ENCODE results near the gene TSNAX. TPM values are rescaled to one million over a fixed set of nuclear protein-coding genes. Genes with fewer than 3 reads are reported as not detected.

The TSNAX gene
- total and polyA plus RNA-seq, 9 of the 15 experiments (the other 6 are each of a cell fraction or from before 2014, with no cell fraction given), result 33.8 to 102 (median 61.2) TPM

DNA sequence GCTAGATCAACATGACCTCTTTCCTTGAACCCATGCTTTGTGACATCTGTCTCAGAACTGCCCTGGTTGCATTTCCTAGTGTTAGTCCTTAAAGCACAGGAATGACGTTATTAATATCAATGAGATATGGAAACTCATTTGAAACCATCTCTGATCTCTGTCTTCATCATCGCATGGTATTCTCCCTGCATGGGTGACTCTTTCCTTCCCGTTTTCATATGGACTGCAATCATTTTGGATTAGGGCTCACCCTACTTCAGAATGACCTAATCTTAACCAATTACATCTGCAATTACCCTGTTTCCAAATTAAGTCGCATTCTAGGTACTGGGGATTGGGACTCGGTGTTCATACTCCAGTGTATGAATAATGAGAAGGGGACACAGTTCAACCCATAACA, 56.5 kb downstream of the TSNAX start (continued):
- TF ChIP-seq, protein P1, sequence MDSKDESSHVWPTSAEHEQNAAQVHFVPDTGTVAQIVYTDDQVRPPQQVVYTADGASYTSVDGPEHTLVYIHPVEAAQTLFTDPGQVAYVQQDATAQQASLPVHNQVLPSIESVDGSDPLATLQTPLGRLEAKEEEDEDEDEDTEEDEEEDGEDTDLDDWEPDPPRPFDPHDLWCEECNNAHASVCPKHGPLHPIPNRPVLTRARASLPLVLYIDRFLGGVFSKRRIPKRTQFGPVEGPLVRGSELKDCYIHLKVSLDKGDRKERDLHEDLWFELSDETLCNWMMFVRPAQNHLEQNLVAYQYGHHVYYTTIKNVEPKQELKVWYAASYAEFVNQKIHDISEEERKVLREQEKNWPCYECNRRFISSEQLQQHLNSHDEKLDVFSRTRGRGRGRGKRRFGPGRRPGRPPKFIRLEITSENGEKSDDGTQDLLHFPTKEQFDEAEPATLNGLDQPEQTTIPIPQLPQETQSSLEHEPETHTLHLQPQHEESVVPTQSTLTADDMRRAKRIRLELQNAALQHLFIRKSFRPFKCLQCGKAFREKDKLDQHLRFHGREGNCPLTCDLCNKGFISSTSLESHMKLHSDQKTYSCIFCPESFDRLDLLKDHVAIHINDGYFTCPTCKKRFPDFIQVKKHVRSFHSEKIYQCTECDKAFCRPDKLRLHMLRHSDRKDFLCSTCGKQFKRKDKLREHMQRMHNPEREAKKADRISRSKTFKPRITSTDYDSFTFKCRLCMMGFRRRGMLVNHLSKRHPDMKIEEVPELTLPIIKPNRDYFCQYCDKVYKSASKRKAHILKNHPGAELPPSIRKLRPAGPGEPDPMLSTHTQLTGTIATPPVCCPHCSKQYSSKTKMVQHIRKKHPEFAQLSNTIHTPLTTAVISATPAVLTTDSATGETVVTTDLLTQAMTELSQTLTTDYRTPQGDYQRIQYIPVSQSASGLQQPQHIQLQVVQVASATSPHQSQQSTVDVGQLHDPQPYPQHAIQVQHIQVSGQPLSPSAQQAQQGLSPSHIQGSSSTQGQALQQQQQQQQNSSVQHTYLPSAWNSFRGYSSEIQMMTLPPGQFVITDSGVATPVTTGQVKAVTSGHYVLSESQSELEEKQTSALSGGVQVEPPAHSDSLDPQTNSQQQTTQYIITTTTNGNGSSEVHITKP (IDR thresholded peaks at IDR 0.05; ENCODE audit: partially characterized antibody), result no peak

DNA sequence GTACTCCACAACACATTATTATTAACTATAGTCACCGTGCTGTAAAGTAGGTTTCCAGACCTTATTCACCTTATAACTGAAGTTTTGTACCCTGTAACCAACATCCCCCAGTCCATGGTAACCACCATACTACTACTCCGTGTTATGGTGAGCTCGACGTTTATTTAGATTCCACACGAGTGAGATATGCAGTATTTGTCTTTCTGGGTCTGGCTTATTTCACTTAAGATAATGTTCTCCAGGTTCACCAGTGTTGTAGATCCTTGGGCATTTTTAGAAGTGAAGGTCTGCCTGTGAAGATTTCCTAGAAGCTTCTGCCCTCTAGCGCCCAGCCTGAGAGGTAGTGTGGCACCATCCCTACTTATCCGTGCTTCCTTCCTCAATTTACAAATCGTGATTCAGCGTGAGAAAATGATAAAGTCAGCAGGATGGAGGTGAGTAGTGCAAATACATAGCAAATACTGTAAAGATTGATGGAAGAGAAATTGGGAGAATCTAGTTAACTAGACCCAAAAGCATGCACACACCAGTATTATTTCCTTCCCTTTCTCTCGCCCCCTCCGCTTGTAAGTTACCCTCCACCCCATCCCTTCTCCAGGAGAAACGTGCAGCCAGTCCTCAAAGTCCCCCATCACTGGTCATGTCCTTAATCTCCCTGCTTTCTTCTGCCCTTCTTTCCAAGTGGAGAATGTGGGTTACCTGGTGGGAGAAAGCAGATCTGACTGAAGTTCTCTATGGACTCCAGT, 62.2 kb downstream of the TSNAX start:
- FAIRE-seq, result peak; percentile 82
- in situ Hi-C loops (cut with MboI), result no loop called here
- POLR2A ChIA-PET, result interaction anchor here (0.7 kb wide), 2 partner anchors 10 to 11 kb away, joined by 3 to 4 read pairs; no protein-coding TSS in a partner anchor
- TF ChIP-seq SRSF3 (IDR thresholded peaks at IDR 0.05; ENCODE audit: insufficient read depth, low read length), result no peak
- 0 out of 2 replicates have a peak, but pooled peaks have one; percentile 30 for TF ChIP-seq ELF1 (tag; IDR thresholded peaks at IDR 0.05)
- 0 out of 2 replicates have a peak, but pooled peaks have one; percentile 41 for TF ChIP-seq CC2D1A (IDR thresholded peaks at IDR 0.05)
- no peak for TF ChIP-seq HDAC2 (IDR thresholded peaks at IDR 0.05)
- no peak for TF ChIP-seq XRCC4 (IDR thresholded peaks at IDR 0.05; ENCODE audit: extremely low read depth, insufficient read depth, insufficient read length)
- TF ChIP-seq ZNF316 (IDR thresholded peaks at IDR 0.05), result peak; percentile 12; the same call in 1 of the 2 replicates
- no peak for TF ChIP-seq TARDBP (IDR thresholded peaks at IDR 0.05)
- no peak for TF ChIP-seq PHF20 (IDR thresholded peaks at IDR 0.05; ENCODE audit: partially characterized antibody)
- TF ChIP-seq CTBP1 (IDR thresholded peaks at IDR 0.05; ENCODE audit: borderline replicate concordance), result peak; percentile 24; the same call in 1 of the 2 replicates
- no peak for TF ChIP-seq KAT8 (IDR thresholded peaks at IDR 0.05; ENCODE audit: low read depth)
- TF ChIP-seq BACH1 (tag; IDR thresholded peaks at IDR 0.05), result no peak
- no peak for TF ChIP-seq NCOR1 (IDR thresholded peaks at IDR 0.05)
- peak in 1 of 2 experiments; percentile 30; a peak in 1 of 4 replicates for TF ChIP-seq RCOR1 (IDR thresholded peaks at IDR 0.05; ENCODE audit: borderline replicate concordance in 1 of 2, low read depth in 2 of 2, low read length in 2 of 2)
- no peak for TF ChIP-seq CBX3 (IDR thresholded peaks at IDR 0.05; ENCODE audit: borderline replicate concordance in 1 of 2, low read length in 2 of 2)
- TF ChIP-seq, protein P2, sequence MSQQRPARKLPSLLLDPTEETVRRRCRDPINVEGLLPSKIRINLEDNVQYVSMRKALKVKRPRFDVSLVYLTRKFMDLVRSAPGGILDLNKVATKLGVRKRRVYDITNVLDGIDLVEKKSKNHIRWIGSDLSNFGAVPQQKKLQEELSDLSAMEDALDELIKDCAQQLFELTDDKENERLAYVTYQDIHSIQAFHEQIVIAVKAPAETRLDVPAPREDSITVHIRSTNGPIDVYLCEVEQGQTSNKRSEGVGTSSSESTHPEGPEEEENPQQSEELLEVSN (IDR thresholded peaks at IDR 0.05; ENCODE audit: borderline replicate concordance in 1 of 2, extremely low read depth in 1 of 2, insufficient read depth in 1 of 2, insufficient read length in 1 of 2, low read depth in 1 of 2, low read length in 1 of 2, poor library complexity in 1 of 2, severe bottlenecking in 1 of 2), result no peak

More for the DNA sequence above, 62.2 kb downstream of the TSNAX start:
- no peaks in the 10 kb centered on the region; a peak in 1 of 5 replicates for H3K4me1 ChIP-seq (replicated peaks in 1 of 2; ENCODE audit: control insufficient read depth in 2 of 2, insufficient read depth in 2 of 2, low read length in 2 of 2)
- no peaks in the 10 kb centered on the region for H3K36me3 ChIP-seq (ENCODE audit: control insufficient read depth, insufficient read depth, low read length)
- H3K79me2 ChIP-seq (ENCODE audit: control insufficient read depth, insufficient read depth, low read length), result no peaks in the 10 kb centered on the region
- peak; percentile 95 for ATAC-seq
- intact Hi-C loops (cut with micrococcal nuclease), result loop anchor here (1.0 to 10.0 kb wide), 3 partner anchors 232 to 676 kb away; no protein-coding TSS in a partner anchor
- 19% methylated on average over 12 of the region's 12 CpGs for WGBS (ENCODE audit: insufficient coverage, low coverage, missing lambda C conversion rate)
- peak overlapping the region; percentile 71 for H2AFZ ChIP-seq (ENCODE audit: low read depth, low read length)
- no peaks in the 10 kb centered on the region for H4K20me1 ChIP-seq (replicated peaks; ENCODE audit: control insufficient read depth, insufficient read depth, low read length)
- BruUV-seq (replicated peaks), result no TSS peak
- H3K9me1 ChIP-seq (ENCODE audit: control insufficient read depth, insufficient read depth, low read length), result no peaks in the 10 kb centered on the region
- 0 out of 2 replicates have a peak overlapping the region, but pooled peaks have one; percentile 12 for H3K4me2 ChIP-seq (ENCODE audit: insufficient read depth, low read length)
- H3K27ac ChIP-seq (ENCODE audit: extremely low read depth, low read depth, low read length), result no peak overlapping the region
- H3K9me3 ChIP-seq (replicated peaks; ENCODE audit: control insufficient read depth, insufficient read depth, low read depth, low read length), result no peaks in the 10 kb centered on the region
- no peaks in the 10 kb centered on the region for H3K27me3 ChIP-seq (ENCODE audit: control insufficient read depth in 2 of 2, insufficient read depth in 2 of 2, low read length in 2 of 2)
- no peak overlapping the region for H3K9ac ChIP-seq (ENCODE audit: insufficient read depth in 1 of 2, low read depth in 2 of 2, low read length in 2 of 2)
- CTCF ChIA-PET (ENCODE audit: low intra/inter-chr PET ratio), result interaction anchor here (1.1 to 2.2 kb wide), 2 partner anchors 233 to 236 kb away, joined by 3 to 14 read pairs; no protein-coding TSS in a partner anchor
- DNase-seq (ENCODE audit: extremely low read depth in 1 of 4, low spot score in 3 of 4), result peak in 2 of 4 experiments; percentile 49 to 70
- H3K4me3 ChIP-seq, result no peak overlapping the region
